Uterus (tissue), 2 donors: ENCODE measurements around the gene CPED1.

Source experiments
- CTCF ChIP-seq, 4 experiments: fragments of 200-600 bp in 2 of 4; fragments of 450-650 bp in 2 of 4; sonication (generic) in 2 of 4; IDR thresholded peaks; one replicate each; pipeline ENCODE4 v1.5.1; 2016 to 2019; ENCODE audit warnings: antibody characterized with exemption in 4 of 4, mild to moderate bottlenecking in 2 of 4, moderate library complexity in 1 of 4
- POLR2A ChIP-seq, 2 donors: fragments of 450-650 bp; IDR thresholded peaks; one replicate each; pipeline ENCODE4 v1.6.1; 2016; ENCODE audit warnings: antibody characterized with exemption in 2 of 2, mild to moderate bottlenecking in 1 of 2, moderate library complexity in 1 of 2

GRCh38 chr7:121045090-121045489, 56.6 kb downstream of the CPED1 start:
- TF ChIP-seq CTCF (IDR thresholded peaks at IDR 0.05), result no peak
- TF ChIP-seq POLR2A (IDR thresholded peaks at IDR 0.05), result no peak
